Measurements from ENCODE around the gene PTCHD4. TPM values are rescaled to one million over a fixed set of nuclear protein-coding genes. Genes with fewer than 3 reads are reported as not detected.

PTCHD4 gene
- total and polyA plus RNA-seq, 12 donors: 0.01 to 1.0 (median 0.59) TPM

DNA sequence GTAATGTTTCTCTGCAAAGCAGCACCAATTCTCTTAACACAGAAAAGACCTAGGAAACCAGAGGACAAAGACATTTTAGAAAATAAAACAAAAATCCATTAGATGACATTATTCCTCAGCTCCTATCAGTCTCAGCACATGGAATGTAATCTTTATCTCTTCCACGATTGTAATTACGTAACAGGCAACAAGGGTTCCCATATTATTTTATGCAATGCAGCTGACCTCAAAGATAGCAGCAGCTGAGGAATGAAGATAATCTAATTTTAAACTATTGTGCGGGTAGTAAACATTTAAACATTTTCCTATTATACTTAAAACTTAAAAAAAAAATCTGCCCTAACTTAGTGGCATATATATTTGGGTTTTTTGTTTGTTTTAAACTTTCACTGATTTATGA lies 33.0 kb upstream of the PTCHD4 start:
- TF ChIP-seq, protein P1, sequence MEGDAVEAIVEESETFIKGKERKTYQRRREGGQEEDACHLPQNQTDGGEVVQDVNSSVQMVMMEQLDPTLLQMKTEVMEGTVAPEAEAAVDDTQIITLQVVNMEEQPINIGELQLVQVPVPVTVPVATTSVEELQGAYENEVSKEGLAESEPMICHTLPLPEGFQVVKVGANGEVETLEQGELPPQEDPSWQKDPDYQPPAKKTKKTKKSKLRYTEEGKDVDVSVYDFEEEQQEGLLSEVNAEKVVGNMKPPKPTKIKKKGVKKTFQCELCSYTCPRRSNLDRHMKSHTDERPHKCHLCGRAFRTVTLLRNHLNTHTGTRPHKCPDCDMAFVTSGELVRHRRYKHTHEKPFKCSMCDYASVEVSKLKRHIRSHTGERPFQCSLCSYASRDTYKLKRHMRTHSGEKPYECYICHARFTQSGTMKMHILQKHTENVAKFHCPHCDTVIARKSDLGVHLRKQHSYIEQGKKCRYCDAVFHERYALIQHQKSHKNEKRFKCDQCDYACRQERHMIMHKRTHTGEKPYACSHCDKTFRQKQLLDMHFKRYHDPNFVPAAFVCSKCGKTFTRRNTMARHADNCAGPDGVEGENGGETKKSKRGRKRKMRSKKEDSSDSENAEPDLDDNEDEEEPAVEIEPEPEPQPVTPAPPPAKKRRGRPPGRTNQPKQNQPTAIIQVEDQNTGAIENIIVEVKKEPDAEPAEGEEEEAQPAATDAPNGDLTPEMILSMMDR (IDR thresholded peaks at IDR 0.05): no peak
- 25 to 26% methylated on average over 3 of the region's 3 CpGs for WGBS, 2 donors
- Histone ChIP-seq H3K27me3 (no peaks in the 10 kb centered on the region), H3K4me3 (no peak overlapping the region), H3K36me3 (no peaks in the 10 kb centered on the region), H3K9me3 (no peaks in the 10 kb centered on the region), H3K4me1 (peaks cover 0 to 7% (median 0%) of the 10 kb centered on the region in 9 donors), H3K27ac (no peak overlapping the region)
- ATAC-seq (no peak), DNase-seq (no peak)
- intact Hi-C loops (cut with DNase I): no loop called here

DNA sequence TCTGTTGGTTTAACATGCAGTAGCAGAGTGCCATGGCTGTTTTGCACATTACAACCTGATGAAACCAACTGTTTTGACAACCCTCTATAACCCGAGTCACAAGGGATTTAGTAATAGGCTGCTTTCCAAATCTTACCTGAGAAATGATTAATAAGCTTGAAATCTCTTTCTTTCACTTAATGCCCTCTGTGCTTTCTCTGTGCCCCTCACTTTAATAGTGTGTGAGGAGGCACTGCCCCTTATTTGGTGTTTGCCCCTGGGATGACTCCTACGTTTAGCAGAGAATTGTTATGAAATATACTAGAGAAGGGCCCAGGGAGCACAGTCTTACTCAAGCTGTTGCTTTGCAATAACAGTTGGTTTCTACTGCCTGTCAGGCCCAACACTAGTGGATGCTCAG lies 31.0 kb upstream of the PTCHD4 start:
- Histone ChIP-seq H3K4me1 (peaks cover 0 to 7% (median 0%) of the 10 kb centered on the region in 9 donors), H3K9me3 (no peaks in the 10 kb centered on the region), H3K4me3 (no peak overlapping the region), H3K27ac (no peak overlapping the region), H3K36me3 (no peaks in the 10 kb centered on the region), H3K27me3 (no peaks in the 10 kb centered on the region)
- WGBS, 2 donors: 78 to 81% methylated on average over 2 of the region's 2 CpGs
- ATAC-seq: no peak
- intact Hi-C loops (cut with DNase I): no loop called here
- TF ChIP-seq, protein P1 (IDR thresholded peaks at IDR 0.05): no peak
- DNase-seq: no peak

DNA sequence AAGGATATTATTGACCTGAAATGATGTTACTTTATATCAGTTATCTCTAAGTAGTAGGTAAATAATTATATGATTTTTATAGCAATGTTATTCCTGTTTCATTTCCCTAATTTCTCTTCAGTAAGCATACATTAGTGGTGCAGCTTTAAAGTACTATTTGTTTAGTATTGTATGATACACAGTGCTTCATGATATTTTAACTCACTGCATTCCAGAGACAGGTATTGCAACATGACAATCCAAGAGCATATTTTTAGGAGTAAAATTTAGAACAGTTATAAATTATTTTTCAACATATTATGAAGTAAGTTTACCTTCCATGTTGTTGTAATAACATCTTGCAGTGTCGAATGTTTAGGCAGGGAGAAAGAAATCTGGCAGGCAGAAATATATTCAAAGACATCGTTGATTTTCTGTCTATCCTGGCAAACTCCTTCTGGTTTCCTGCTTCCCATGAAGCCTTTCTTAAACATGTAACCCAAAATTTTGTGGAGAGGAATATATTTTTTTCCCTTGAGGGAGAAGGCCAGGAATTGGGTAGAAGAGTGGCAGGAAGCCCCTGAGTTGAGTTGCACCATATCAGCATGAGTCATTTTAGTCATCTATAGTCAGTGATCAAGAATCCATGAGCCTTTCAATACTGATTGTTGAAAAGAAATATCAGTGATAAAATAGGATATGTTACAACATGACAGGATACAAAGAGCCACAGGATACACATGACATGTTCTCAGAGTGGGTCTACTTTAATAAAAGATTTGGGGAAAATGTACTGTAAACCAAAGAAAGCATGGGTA lies 29.0 kb upstream of the PTCHD4 start:
- H3K27me3 ChIP-seq: no peaks in the 10 kb centered on the region
- H3K27ac ChIP-seq: no peak overlapping the region
- H3K9me3 ChIP-seq: no peaks in the 10 kb centered on the region
- DNase-seq: no peak
- intact Hi-C loops (cut with DNase I): no loop called here
- no peaks in the 10 kb centered on the region for H3K36me3 ChIP-seq
- ATAC-seq: no peak
- H3K4me3 ChIP-seq: no peak overlapping the region
- TF ChIP-seq, protein P1 (IDR thresholded peaks at IDR 0.05): no peak
- H3K4me1 ChIP-seq: peaks cover 0 to 7% (median 0%) of the 10 kb centered on the region in 9 donors
- WGBS, 2 donors: 69 to 70% methylated on average over 2 of the region's 2 CpGs

DNA sequence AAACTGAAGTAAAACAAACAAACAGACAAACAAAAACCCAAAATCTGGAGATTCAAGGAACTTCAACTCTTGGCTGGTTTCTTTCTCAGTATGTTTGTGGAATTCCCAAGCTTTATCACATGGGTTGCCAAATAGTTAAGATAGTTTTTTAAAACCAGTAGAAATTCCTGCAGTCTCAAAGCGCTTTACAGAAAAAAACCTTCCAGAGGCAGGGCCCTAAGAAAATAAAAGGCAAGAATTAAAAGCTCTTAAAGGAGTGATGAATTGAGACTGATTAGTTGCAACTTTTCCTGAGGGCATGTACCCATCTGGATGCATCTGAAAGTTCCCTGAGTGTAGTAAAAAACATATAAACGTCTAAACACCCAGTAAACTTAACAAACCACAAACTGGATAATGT lies 25.9 kb upstream of the PTCHD4 start:
- 54 to 62% methylated on average over 2 of the region's 2 CpGs for WGBS, 2 donors
- TF ChIP-seq, protein P1 (IDR thresholded peaks at IDR 0.05): no peak
- ATAC-seq: no peak

More for the DNA sequence above, 25.9 kb upstream of the PTCHD4 start:
- Histone ChIP-seq H3K27ac (no peak overlapping the region), H3K4me3 (no peak overlapping the region), H3K4me1 (no peaks in the 10 kb centered on the region), H3K36me3 (no peaks in the 10 kb centered on the region), H3K9me3 (no peaks in the 10 kb centered on the region), H3K27me3 (no peaks in the 10 kb centered on the region)
- intact Hi-C loops (cut with DNase I): no loop called here
- DNase-seq: no peak
